GM11168 (cell line): ENCODE results near the gene LRMDA.

Experiments used
- in situ Hi-C: fragments of 300-500 bp; cut with MboI; formaldehyde crosslinking; loops from one replicate; pipeline ENCODE4 v1.12.0; 2022; ENCODE audit warnings: low sequenced_read_pairs; ENCODE audit not compliant: unreplicated experiment

Gene LRMDA

DNA sequence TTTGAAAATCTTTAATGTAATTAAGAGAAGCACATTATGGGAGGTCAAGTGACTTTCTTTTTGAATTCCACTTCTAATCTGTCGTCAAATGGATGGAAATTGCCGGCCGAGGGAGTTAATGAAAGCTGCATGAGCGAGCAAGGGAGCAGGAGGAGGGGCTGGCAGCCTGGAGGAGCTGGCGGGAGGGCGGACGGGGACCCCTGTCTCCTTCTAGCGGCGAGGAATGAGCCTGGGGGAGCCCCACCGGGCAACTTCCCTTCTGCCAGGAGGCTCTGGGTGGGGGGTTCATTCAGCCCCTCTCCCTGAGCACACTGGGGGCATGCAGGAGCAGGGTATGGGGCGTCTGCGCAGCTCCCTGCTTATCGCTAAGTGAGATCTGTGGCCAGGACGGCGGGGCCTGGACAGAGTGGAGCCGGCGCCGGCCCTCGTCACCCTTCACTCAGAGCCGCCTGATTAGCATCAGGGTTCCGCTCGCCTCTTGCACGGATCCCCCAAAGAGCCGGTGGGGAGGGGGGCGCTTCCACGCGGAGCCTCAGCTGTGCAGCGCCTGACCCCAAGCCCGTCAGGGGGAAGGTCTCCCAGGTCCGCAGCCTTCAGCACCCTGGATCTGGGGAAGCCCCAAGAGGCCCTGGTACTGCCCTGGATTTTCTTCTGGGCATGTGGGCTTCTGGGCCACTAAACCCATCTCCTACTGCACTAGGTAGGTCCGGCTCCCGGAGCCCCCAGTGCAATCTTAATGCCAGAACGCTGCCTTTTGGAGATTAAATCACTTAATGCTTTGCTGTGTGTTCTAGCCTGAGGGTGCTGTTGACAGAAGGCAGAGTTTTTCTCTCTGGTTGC is 680.8 kb downstream of the LRMDA start:
- in situ Hi-C loops = no loop called here

DNA sequence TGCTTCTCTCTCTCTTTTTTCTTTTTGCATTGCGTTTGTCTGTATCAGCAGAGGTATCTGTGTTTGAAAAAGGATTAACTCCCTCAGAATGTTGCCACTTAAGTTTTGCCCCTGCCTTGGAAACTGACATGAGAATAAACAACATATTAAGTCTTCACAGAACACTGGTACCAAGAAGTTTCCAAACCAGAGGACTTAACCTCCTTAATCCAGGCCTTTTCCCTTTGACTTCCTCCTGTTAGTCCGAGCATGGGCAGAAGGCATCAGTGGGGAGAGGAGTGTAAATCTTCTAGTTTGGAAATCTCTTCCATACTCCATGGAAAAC is 681.4 kb downstream of the LRMDA start:
- in situ Hi-C loops = no loop called here

DNA sequence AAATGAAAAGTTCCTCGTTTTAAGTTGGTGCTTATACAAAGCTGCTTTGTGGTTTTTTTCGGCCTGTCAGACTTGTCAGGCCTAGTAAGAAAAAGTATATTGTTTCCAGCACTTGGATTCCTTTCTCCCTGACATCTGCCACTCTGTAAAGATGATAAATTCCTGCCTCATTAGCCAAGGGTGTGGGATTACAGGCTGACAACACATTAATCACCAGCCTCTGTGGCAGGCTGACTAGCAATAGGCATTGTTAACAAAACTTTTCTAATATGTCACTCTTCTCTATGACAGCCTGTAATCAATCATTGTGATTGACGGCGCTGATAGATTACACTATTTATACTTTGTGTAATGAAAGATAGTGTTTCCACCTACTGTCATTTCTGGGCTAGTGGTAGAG is 682.5 kb downstream of the LRMDA start:
- in situ Hi-C loops = no loop called here

DNA sequence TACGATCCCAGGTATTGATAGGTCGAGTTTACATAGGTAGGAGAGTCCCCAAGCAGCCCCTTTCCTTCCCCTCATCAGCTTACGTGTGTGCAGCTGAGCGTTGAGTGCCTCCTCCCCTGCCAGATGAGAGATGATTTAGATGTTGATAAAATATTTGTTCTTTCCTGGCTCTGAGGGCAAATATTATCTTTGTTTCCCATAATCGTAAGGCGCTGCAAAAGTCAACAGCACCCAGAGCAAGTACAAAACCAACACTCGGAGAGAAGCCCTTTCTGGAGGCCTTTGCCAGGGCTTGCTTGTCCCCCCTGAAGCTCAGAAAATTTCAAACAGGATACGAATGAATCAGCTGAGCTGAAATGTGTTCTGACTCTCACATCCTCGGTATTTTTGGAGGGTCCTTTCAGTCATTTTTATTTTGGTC is 683.2 kb downstream of the LRMDA start:
- in situ Hi-C loops = no loop called here

DNA sequence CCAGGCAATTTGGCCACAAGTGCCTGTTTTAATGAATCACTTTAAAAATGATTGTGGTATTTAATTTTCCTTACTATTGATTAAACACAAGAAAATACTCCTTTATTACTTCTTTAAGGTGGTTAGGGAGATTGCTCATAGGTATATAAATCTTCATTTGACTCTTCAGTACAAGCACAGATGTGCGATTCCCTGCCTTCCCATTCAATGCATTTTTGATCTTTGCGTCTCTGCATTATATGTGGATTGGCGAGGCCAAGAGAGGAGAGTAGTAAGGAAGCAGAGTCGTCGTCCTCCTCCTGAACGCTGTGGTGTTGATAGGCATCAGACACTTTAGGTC is 683.7 kb downstream of the LRMDA start:
- in situ Hi-C loops = no loop called here

DNA sequence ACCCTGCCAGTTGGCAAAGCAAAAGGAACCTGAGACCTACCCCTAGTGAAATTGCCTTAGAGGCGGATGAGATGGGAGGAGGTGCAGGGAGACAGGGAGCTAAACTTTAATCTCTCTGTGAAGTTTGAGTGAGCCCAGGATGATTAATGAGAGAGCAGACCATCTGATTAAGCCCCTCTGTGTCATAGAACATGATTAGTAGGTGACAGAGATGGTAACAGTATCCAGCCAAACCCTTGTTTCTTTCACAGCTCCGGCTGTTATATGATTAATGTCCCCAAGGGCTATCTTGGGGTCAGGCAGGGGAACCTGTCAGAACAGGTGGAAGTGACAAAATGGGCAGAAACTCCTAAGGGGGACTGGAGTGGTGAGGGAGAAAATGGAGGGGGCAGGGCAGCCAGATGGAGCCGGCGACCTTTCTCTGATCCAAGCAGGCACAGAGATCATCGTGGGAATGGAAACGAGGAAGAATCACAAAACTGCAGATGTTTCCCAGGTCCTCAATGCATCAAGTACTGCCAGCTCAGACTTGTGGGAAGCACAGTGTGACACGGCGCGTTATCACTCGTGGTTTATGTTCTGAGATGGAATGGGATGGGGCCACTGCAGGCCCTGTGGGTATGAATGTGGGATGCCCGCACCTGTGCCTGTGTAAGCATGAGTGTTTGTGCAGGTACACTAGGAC is 684.2 kb downstream of the LRMDA start:
- in situ Hi-C loops = no loop called here

DNA sequence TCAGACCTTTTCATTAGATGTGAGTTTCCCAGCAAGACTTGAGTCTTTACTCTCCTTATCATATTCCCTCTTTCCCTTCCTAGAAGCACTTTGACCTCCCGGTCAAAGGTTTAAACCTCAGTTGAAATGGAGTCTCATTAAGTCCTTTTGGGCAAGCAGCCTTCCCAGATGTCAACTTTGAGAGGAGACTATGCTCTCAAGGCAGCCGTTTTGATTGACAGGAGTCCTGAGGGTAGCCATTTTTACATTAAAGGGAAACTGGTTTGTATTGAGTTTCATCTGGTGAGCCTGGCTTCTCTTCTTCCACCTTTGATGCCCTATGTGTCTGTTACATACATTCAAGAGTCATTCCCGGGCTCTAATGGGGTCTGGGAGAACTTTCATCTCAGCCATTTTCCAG is 685.1 kb downstream of the LRMDA start:
- in situ Hi-C loops = no loop called here

DNA sequence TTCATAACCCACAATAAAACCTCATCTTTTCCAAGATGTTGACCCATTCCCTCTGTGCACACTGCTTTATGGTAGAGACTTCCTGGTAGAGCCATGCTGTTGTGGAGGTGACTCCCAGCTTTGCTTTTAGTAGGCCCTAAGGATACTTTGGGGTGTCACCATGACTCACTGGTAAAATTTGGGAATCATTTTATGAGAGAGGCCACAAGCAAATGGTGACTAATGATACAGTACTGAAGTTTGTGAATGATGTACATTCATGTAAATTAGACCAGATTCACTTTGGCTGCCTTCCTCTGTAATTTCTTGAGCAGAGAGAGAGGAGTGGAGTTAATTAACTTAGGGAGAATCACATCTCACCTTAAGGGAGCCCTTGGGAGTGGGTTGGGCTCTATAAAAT is 686.5 kb downstream of the LRMDA start:
- in situ Hi-C loops = no loop called here

DNA sequence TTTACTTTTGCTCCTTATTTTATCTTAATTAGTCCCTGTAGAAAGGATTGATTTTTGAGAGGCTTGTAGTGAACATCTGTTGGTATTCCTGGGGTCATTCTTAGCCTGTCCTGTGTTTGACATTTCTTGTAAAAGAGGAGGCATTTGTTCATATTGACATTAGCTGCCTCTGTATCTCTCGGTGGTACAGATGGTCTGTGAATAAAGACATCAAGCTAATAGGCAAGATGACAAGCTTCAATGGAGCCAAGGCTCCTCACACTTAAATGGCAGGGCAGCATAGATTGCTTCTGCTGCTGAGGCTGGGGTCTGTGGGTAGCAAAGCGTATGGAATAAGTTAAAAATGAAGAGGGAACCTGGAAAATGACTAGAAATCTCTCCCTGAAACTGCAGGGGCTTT is 687.6 kb downstream of the LRMDA start:
- in situ Hi-C loops = no loop called here

DNA sequence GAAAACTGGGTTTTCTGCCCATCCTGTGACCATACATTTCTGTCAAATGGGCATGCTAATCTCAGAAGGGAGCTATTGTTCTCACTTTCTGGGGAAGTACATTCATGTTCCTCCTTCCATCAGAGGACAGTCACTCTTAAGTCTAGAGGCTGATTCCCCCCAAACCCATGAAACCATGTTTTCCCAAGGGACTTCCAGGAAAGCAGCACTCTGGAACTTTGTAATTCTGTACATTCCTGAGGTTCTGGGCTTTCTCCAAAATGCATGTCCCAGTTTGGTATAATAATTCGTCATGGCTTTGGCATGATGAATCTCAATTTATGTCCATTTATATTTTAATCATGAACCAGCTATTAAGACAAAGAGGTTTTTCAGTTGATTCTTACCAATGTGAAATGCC is 688.1 kb downstream of the LRMDA start:
- in situ Hi-C loops = no loop called here

DNA sequence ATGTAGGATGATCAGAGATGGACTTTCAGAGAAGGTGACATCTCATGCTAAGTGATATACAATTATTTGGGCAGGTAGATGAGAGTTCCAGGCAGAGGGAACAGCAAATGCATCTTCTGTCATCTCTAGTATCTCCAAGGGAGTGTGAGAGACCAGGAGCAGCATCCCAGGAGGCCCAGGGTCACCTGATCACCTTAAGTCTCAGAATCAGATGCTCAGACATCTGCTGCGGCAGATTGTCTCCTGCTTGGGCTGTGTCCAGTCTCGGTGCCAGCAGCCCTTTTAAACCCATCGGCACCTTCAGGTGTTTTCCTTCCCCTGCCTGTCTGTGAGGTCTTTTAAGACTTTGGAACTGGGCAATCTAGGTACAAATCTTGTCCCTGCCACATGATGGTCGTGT is 690.6 kb downstream of the LRMDA start:
- in situ Hi-C loops = no loop called here

DNA sequence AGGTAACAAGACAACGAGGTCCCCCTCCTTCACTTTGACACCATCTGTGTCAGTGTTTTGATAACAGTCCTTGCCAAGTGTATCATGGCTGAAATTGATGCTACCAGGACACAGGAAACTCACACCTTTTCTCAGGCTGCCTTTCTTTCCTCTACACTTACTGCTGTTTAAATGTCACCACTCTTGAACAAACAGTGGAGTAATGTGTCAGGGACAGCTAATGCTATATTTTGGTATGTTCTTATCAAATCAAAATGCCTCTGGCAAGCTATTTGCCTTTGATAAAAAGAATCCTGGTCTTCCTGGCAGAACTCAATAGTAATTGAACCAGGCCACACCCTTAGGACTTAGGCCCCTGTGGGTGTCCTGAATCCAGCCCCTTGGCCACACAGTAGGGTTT is 692.9 kb downstream of the LRMDA start:
- in situ Hi-C loops = no loop called here

DNA sequence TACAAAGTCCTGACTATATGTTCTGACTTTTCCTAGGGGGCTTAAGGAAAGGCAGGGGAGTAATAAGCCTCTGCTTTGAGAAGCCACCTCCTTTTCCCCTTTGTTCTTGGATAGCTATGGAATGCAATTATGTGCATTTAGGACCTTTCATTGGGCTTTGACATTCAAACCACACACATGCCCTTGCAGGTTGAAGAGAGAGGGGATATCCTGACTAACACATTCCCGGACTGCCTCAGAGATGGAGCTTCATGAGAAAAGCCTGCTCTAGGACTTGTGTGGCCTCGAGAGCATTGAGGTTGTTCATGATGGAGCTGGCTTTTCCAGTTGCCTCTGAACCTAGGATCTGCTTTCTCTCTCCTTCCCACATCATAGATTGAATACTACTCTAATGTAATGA is 694.5 kb downstream of the LRMDA start:
- in situ Hi-C loops = no loop called here

DNA sequence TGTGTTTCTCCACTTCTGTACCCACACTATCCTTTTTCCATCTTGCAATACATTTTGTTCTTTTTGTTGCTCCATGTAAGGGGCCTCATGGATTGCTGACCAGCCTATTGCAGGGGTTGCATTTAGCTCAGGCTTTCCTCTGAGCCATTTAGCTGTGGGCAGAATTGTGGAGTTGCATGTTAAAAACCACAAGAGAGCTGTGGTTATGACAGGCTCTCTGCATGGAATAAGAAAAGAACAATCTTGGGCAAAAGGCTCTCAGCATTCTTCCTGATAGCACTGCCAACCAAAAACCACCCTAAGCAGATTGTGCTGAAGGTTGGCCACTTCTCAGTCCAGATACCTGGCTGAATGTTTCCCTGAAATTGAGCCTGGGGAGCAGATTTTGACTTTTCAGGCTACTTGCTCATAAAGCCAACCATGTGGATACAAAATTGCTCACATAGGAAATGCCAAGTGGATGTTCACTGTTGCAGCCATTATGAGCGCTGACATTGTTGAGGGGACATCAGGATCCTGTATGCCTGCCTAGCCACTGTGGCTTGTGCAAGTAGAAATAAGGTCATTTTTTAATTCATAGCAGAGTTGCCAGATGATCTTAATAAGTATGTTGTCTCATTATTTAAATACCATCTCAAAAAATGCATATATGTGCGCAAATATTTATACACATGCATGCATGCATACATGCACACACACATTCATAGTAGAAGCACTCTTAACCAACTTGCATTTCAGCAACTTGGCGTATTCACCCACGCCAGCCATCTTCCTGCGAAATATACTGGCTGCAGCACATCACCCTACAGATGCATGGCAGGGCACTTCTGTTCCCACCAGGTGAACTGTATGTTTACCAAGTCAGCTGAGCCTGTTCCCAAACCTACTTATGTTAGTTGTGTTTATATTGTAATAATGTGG is 695.4 kb downstream of the LRMDA start:
- in situ Hi-C loops = no loop called here

DNA sequence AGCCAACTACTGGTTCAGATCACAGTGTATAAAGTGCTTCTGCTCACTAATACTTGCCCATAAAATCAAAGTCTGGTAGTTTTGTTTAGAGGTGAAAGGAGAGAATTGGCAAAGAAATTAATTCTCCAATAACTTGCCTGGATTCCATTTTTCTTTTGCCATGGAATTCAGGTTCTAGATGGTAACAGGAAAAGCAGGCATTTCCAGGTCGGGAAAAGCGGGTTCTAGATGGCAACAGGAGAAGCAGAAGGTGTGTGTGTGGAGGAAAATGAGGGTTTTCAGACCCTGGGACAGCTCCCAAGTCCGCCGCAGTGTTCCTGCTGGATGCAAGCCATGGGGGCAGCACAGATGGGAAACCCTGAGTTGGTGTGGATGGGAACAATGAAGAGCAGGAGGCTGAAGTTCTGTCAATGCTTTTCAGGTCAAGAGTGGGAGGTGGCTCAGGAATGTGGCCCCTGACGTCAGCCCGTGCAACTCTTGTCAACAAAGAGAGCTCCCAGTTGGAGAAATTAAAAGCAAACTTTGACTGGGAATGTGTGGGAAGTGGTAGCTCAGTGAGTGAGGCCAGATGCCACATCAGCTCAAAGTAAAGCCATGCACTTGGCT is 696.7 kb downstream of the LRMDA start:
- in situ Hi-C loops = no loop called here

DNA sequence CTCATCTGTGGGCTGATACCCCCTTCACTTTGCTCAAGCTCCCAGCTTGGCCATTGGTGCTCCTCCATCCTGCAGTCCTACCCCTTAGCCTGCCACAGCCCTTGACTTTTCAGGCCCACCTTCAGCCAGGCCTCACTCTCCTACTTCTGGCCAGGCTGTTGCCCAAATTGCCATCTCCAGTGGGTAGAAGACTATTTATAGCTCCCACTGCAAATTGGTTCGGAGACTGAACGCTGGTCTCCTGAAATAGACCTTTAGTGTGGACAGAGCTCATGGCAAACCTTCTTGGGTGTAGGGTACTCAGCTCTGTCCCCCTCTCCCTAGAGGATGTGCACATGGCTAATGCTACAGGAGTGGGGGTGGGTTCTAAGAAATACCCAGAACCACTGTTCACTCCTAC is 697.8 kb downstream of the LRMDA start:
- in situ Hi-C loops = no loop called here

DNA sequence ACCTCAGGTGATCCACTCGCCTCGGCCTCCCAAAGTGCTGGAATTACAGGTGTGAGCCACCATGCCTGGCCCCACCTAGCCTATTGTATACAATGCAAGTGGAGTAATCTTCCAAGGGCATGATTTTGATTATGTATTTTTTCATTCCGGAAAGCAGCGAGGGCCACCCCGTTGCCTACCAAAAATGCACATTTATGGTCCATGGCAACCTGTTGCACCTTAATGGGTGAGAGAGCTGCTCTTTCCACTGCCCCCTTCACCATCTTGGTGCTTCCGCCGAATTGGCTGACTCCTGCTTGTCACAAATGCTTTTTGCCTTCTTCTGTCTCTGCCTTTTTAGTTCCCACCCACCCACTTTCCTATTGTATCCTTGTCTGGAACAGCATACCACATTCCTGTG is 699.5 kb downstream of the LRMDA start:
- in situ Hi-C loops = no loop called here

DNA sequence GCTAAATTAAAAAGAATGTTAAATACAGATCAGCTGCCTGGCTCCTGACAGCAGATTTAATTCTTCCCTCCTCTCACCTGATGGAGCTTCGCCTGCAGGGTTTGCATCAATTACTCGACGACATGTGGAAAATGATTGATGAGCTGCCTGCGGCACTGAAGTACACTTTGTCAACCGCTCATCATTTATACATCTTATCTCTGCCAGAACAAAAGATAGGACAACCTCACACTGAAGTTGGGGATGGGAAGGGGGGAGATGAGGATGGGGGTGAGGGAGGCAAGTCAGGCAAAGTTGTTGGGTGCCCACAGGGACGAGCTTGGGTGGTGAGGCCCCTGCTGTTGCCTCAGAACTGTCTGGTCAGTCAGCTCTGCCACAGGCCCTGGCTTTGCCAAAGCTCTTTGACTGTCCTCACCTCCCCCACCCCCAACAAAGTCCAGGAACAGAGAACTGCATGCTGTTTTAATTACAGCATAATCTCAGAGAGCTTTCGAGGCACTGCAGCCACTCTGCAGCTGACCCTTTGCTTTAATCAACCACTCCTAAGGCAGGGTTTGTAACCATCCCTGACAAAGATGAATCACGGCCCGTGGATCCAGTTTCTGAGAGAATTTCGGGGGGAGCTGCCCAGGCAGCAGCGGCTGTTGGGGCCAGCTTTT is 702.3 kb downstream of the LRMDA start:
- in situ Hi-C loops = no loop called here

DNA sequence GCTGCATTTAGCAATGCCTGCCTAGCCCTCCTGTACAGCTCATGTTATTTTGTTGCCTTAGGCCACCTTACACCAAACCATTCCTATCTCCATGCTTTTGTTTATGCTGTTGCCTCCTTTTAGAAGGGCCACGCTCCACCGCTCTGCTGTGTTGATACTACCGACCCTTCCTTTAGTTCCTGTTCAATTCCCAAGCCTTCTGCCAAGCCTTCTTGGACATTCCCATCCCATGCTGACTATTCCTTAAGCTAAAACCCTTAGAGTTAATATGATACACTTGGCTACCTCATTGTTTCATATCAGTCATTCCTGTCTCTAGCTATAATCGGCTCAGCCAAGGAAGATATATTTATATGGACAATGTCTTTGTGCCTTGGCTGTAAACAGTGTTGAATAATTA is 705.5 kb downstream of the LRMDA start:
- in situ Hi-C loops = no loop called here

DNA sequence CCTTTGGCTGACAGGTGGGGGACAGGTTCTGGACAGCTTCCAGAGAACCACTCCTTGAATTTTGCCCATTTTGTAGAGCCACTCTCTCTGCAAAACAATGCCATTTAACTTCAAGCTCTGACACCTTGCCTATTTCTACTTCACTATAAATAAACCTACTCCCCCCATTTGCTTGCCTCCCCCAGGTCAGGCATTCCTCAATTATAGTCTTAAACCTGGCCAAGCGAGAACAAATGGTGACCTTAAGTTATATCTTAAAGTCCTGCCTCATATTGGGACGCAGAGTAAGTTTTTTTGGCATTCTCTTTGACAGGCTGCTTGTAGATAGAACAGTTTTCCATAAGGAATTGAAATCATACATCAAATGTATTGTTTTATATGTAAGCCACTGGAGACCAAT is 706.9 kb downstream of the LRMDA start:
- in situ Hi-C loops = no loop called here
